Cardiac muscle cell (in vitro differentiated cells and primary cell): ENCODE results near the gene EML6. TPM values are rescaled to one million over a fixed set of nuclear protein-coding genes. Genes with fewer than 3 reads are reported as not detected.

Source experiments
- DNase-seq, 2 donors: peaks; one replicate each; pipeline versions ENCODE4 v3.0.0 to v3.0.0-alpha.2; 2010 to 2017; ENCODE audit warnings: low read depth in 1 of 2, low spot score in 1 of 2
- H3K27ac ChIP-seq: fragments of 200-600 bp; sonication (generic); 2 replicates; pipeline ENCODE4 v1.5.1; 2016
- H3K27me3 ChIP-seq: fragments of 200-600 bp; sonication (generic); 2 replicates; pipeline ENCODE4 v1.6.0; 2016; ENCODE audit warnings: control low read depth
- H3K36me3 ChIP-seq: fragments of 200-600 bp; sonication (generic); 2 replicates; pipeline ENCODE4 v1.5.1; 2016; ENCODE audit warnings: control low read depth
- H3K4me1 ChIP-seq: fragments of 200-600 bp; sonication (generic); 2 replicates; pipeline ENCODE4 v1.8.1; 2017; ENCODE audit warnings: low read depth, mild to moderate bottlenecking, mixed run types
- H3K4me3 ChIP-seq: fragments of 200-600 bp; sonication (generic); 2 replicates; pipeline ENCODE4 v1.5.1; 2016; ENCODE audit warnings: mild to moderate bottlenecking
- H3K9me3 ChIP-seq: fragments of 200-600 bp; sonication (generic); 2 replicates; pipeline ENCODE4 v1.5.1; 2017; ENCODE audit warnings: low read depth, mild to moderate bottlenecking, control low read depth
- polyA plus RNA-seq: library from polyadenylated mRNA; unstranded; fragments of >200 nt; fragmentation: Nextera tagmentation; extraction: Ambion mirVana; gene quantifications from 2 replicates; pipeline ENCODE4 v1.2.1, GENCODE V29; 2016
- total RNA-seq: library from RNA; depleted of rRNA; stranded (reverse); fragments of >200 nt; gene quantifications from 2 replicates; pipeline ENCODE4 v1.2.3, GENCODE V29; 2016
- TF ChIP-seq, protein P1 (sequence below): IDR thresholded peaks from 2 replicates; pipeline ENCODE4 v1.5.1; 2012; ENCODE audit warnings: low read depth, mild to moderate bottlenecking, low read length

EML6 gene
- total and polyA plus RNA-seq, 2 experiments from 2014 or later = 0.89 to 1.3 TPM

DNA sequence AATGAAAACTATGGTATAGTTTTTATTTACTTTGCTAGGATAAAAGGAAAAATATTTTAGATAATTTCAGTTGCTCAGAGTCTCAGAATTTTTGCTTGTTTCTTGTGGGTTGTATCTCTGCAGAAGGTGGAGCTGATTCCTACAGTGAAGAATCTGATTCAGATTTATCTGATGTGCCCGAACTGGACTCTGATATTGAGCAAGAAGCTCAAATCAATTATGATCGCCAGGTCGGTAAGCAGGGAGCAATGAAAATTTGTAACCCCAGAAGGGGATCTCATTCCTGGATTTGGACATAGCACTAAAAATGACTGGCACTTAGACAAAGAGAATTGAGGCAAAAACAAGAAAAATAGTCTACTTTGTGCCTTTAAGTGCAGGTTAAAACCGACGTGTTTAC is 140.2 kb downstream of the EML6 start:
- Histone ChIP-seq H3K9me3 (no peaks in the 10 kb centered on the region), H3K36me3 (no peaks in the 10 kb centered on the region), H3K27ac (no peak overlapping the region), H3K4me3 (no peak overlapping the region), H3K4me1 (no peaks in the 10 kb centered on the region), H3K27me3 (no peaks in the 10 kb centered on the region)
- TF ChIP-seq, protein P1, sequence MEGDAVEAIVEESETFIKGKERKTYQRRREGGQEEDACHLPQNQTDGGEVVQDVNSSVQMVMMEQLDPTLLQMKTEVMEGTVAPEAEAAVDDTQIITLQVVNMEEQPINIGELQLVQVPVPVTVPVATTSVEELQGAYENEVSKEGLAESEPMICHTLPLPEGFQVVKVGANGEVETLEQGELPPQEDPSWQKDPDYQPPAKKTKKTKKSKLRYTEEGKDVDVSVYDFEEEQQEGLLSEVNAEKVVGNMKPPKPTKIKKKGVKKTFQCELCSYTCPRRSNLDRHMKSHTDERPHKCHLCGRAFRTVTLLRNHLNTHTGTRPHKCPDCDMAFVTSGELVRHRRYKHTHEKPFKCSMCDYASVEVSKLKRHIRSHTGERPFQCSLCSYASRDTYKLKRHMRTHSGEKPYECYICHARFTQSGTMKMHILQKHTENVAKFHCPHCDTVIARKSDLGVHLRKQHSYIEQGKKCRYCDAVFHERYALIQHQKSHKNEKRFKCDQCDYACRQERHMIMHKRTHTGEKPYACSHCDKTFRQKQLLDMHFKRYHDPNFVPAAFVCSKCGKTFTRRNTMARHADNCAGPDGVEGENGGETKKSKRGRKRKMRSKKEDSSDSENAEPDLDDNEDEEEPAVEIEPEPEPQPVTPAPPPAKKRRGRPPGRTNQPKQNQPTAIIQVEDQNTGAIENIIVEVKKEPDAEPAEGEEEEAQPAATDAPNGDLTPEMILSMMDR = no peak
- DNase-seq = no peak

DNA sequence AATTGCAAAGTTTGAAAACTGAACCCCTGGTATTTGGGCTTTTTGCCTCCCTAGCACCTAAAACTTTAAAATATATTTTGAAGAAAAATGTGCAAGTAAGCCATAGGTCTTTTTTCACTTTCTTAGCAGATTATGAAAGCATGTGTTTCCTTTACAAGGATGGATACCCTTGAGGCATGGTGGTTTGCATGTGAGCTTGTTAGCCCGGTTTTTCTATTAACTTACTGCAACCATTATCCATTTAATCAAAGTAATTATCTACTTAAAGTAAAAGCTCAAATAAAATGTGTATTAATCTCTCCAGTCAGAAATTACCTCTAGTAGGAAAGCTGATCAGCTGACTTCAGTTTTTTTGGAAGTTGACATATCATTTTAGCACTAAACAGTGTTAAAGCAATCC is 140.6 kb downstream of the EML6 start:
- Histone ChIP-seq H3K27me3 (no peaks in the 10 kb centered on the region), H3K4me3 (no peak overlapping the region), H3K9me3 (no peaks in the 10 kb centered on the region), H3K36me3 (no peaks in the 10 kb centered on the region), H3K27ac (no peak overlapping the region), H3K4me1 (no peaks in the 10 kb centered on the region)
- no peak for DNase-seq
- TF ChIP-seq, protein P1 = no peak

DNA sequence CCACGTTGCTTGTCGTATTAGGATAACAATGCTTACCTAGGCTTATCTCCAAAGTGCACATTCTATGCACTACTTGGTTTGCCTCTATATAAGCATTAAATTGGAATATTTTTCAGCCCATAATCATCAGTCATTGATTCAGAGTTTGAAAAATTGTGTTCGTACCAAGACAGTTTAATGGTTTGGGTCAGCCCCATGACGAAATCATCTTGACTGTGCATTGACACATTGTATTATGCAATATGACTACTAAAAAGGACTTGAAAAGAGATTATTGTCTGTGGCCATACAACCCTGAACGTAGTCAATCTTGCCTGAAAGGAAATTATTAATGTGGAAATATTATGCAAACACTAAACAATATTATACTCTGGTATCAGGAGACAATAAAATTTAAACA is 141.3 kb downstream of the EML6 start:
- TF ChIP-seq, protein P1 = no peak
- Histone ChIP-seq H3K27ac (no peak overlapping the region), H3K36me3 (no peaks in the 10 kb centered on the region), H3K4me3 (no peak overlapping the region), H3K27me3 (no peaks in the 10 kb centered on the region), H3K9me3 (no peaks in the 10 kb centered on the region), H3K4me1 (no peaks in the 10 kb centered on the region)
- DNase-seq = no peak

DNA sequence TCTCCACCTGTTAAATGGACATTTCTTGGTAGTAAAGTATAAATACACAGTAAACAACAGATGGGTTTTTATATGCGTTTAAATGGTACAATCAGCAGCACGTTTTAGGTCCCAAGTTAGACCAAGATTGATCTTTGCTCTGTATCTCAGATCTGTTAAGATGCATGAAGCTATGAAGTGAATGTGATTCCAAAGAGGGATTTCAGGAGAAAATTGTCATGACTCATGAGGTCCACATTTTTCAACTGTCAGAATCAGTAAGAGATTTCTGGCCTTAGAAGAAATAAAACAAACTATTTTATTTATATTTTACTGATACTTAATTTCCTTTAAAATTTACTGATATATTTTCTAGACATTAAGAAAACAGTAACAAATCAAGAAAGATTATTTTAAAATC is 142.7 kb downstream of the EML6 start:
- H3K4me1 ChIP-seq = no peaks in the 10 kb centered on the region
- TF ChIP-seq, protein P1 = no peak
- no peak overlapping the region for H3K27ac ChIP-seq
- no peak overlapping the region for H3K4me3 ChIP-seq
- no peaks in the 10 kb centered on the region for H3K9me3 ChIP-seq
- DNase-seq = no peak
- no peaks in the 10 kb centered on the region for H3K36me3 ChIP-seq
- no peaks in the 10 kb centered on the region for H3K27me3 ChIP-seq

GRCh38 chr2:54866868-54867267 is 143.4 kb downstream of the EML6 start:
- no peak for DNase-seq
- Histone ChIP-seq H3K27me3 (no peaks in the 10 kb centered on the region), H3K4me3 (no peak overlapping the region), H3K4me1 (no peaks in the 10 kb centered on the region), H3K27ac (no peak overlapping the region), H3K9me3 (no peaks in the 10 kb centered on the region), H3K36me3 (no peaks in the 10 kb centered on the region)
- TF ChIP-seq, protein P1 = no peak

DNA sequence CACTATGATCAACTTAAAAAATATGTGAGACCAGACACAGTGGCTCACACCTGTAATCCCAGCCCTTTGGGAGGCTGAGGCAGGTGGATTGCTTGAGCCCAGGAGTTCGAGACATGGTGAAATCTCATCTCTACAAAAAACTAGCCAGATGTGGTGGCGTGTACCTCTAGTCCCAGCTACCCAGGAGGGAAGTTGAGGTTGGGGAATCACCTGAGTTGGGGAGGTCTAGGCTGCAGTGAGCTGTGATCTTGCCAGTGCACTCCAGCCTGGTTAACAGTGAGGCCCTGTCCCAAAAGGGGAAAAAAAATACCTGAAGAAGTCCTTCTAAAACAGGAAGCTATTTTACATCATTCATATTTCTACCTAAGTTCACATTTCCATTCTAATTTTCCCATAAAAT is 144.0 kb downstream of the EML6 start:
- no peak overlapping the region for H3K4me3 ChIP-seq
- no peak overlapping the region for H3K27ac ChIP-seq
- no peak for DNase-seq
- no peaks in the 10 kb centered on the region for H3K27me3 ChIP-seq
- H3K9me3 ChIP-seq = no peaks in the 10 kb centered on the region
- H3K4me1 ChIP-seq = no peaks in the 10 kb centered on the region
- no peaks in the 10 kb centered on the region for H3K36me3 ChIP-seq
- TF ChIP-seq, protein P1 = no peak
